DND-41 (cell line): ENCODE measurements around the gene RARB.

Experiments used
- CTCF ChIP-seq: IDR thresholded peaks from 2 replicates; pipeline ENCODE4 v1.5.1; 2012; ENCODE audit warnings: borderline replicate concordance, low read length, moderate library complexity, mild to moderate bottlenecking; ENCODE audit not compliant: poor library complexity, severe bottlenecking; ENCODE audit errors: extremely low read depth
- EZH2 ChIP-seq: IDR thresholded peaks from 3 replicates; pipeline ENCODE4 v1.6.1; 2012; ENCODE audit warnings: borderline replicate concordance, low read depth, mild to moderate bottlenecking, moderate library complexity, low read length, inconsistent platforms; ENCODE audit not compliant: severe bottlenecking

GRCh38 chr3:25511972-25512721 lies 84.1 kb downstream of the RARB start:
- TF ChIP-seq CTCF (no peak), EZH2 (no peak)
